ENCODE results near the gene NCKAP5. TPM values are rescaled to one million over a fixed set of nuclear protein-coding genes. Genes with fewer than 3 reads are reported as not detected.

NCKAP5 gene
- total RNA-seq, 3 donors from 2014 or later (not counting 1 experiment from before 2014, with no cell fraction given), result 0.12 to 0.20 TPM; not detected in 1

- no peaks in the 10 kb centered on the region for H3K36me3 ChIP-seq (ENCODE audit: control insufficient read depth, insufficient read depth, low read length)
- Mint-ChIP-seq H3K9me3 (peaks cover 0 to 2% of the 10 kb centered on the region in 2 donors), H3K27ac (no peak overlapping the region), H3K27me3 (ENCODE audit: low read depth in 2 of 2) (peaks cover 0 to 7% of the 10 kb centered on the region in 2 donors), H3K36me3 (no peaks in the 10 kb centered on the region), H3K4me3 (no peak overlapping the region), H3K4me1 (no peaks in the 10 kb centered on the region)
- no peak overlapping the region for H3K4me3 ChIP-seq (ENCODE audit: low read length)
- ATAC-seq, result no peak
- TF ChIP-seq CTCF (IDR thresholded peaks at IDR 0.05), result no peak
- intact Hi-C loops (cut with micrococcal nuclease), result no loop called here
- no peaks in the 10 kb centered on the region for H3K9me3 ChIP-seq (ENCODE audit: control insufficient read depth, insufficient read depth, low read length)
- no peaks in the 10 kb centered on the region for H3K27me3 ChIP-seq (ENCODE audit: control insufficient read depth, insufficient read depth, low read length)
- H3K27ac ChIP-seq (ENCODE audit: low read length), result no peak overlapping the region
- no peak for DNase-seq
- H3K4me1 ChIP-seq (ENCODE audit: control insufficient read depth, insufficient read depth, low read length), result no peaks in the 10 kb centered on the region
- 37% methylated on average over 3 of the region's 4 CpGs for WGBS (ENCODE audit: insufficient coverage)
Measured at GRCh38 chr2:133569286-133569830, 1.1 kb upstream of the NCKAP5 start.

GRCh38 chr2:133568598-133568997, 335 bp upstream of the NCKAP5 start:
- peaks cover 0 to 2% of the 10 kb centered on the region in 2 donors for H3K9me3 Mint-ChIP-seq
- Histone ChIP-seq H3K4me1 (ENCODE audit: control insufficient read depth, insufficient read depth, low read length) (no peaks in the 10 kb centered on the region), H3K9me3 (ENCODE audit: control insufficient read depth, insufficient read depth, low read length) (no peaks in the 10 kb centered on the region), H3K27ac (ENCODE audit: low read length) (no peak overlapping the region), H3K27me3 (ENCODE audit: control insufficient read depth, insufficient read depth, low read length) (no peaks in the 10 kb centered on the region), H3K4me3 (ENCODE audit: low read length) (no peak overlapping the region), H3K36me3 (ENCODE audit: control insufficient read depth, insufficient read depth, low read length) (no peaks in the 10 kb centered on the region)
- 70% methylated on average over 4 of the region's 5 CpGs for WGBS (ENCODE audit: insufficient coverage)
- ATAC-seq (no peak), DNase-seq (no peak)
- intact Hi-C loops (cut with micrococcal nuclease), result no loop called here
- H3K4me3 Mint-ChIP-seq, result no peak overlapping the region
- no peaks in the 10 kb centered on the region for H3K36me3 Mint-ChIP-seq
- peaks cover 0 to 7% of the 10 kb centered on the region in 2 donors for H3K27me3 Mint-ChIP-seq (ENCODE audit: low read depth in 2 of 2)
- TF ChIP-seq CTCF (IDR thresholded peaks at IDR 0.05), result no peak
- no peaks in the 10 kb centered on the region for H3K4me1 Mint-ChIP-seq
- no peak overlapping the region for H3K27ac Mint-ChIP-seq

- Mint-ChIP-seq H3K4me1 (no peaks in the 10 kb centered on the region), H3K27ac (no peak overlapping the region), H3K36me3 (no peaks in the 10 kb centered on the region), H3K9me3 (peaks cover 2 to 4% of the 10 kb centered on the region in 2 donors), H3K27me3 (ENCODE audit: low read depth in 2 of 2) (peaks cover 0 to 2% of the 10 kb centered on the region in 2 donors), H3K4me3 (no peak overlapping the region)
- no peaks in the 10 kb centered on the region for H3K27me3 ChIP-seq (ENCODE audit: control insufficient read depth, insufficient read depth, low read length)
- ATAC-seq (no peak), DNase-seq (no peak)
- no peaks in the 10 kb centered on the region for H3K9me3 ChIP-seq (ENCODE audit: control insufficient read depth, insufficient read depth, low read length)
- intact Hi-C loops (cut with micrococcal nuclease), result no loop called here
- no peak for TF ChIP-seq CTCF (IDR thresholded peaks at IDR 0.05)
- no peak overlapping the region for H3K27ac ChIP-seq (ENCODE audit: low read length)
- no peaks in the 10 kb centered on the region for H3K4me1 ChIP-seq (ENCODE audit: control insufficient read depth, insufficient read depth, low read length)
- H3K36me3 ChIP-seq (ENCODE audit: control insufficient read depth, insufficient read depth, low read length), result no peaks in the 10 kb centered on the region
- WGBS (ENCODE audit: insufficient coverage), result 93% methylated on average over 4 of the region's 4 CpGs
- H3K4me3 ChIP-seq (ENCODE audit: low read length), result no peak overlapping the region
Measured at GRCh38 chr2:133562558-133562957, 5.7 kb downstream of the NCKAP5 start.
